ENCODE data around the gene TUBB8.

GRCh38 chr10:78556-78955 is 29.5 kb upstream of the TUBB8 start:
- no peak for TF ChIP-seq POLR2A (IDR thresholded peaks at IDR 0.05)
- no peak for TF ChIP-seq CTCF (IDR thresholded peaks at IDR 0.05)
